ENCODE results near the gene YTHDC1. TPM values are rescaled to one million over a fixed set of nuclear protein-coding genes. Genes with fewer than 3 reads are reported as not detected.

Gene YTHDC1
- total RNA-seq, 1 experiment from 2014 or later, result 68.9 TPM

- Histone ChIP-seq H3K9ac (ENCODE audit: low read length) (no peak overlapping the region), H3K9me3 (ENCODE audit: control insufficient read depth in 1 of 2, insufficient read depth in 1 of 2, low read depth in 1 of 2, low read length in 2 of 2) (no peaks in the 10 kb centered on the region), H3K27me3 (ENCODE audit: insufficient read depth, low read length) (no peaks in the 10 kb centered on the region), H4K20me1 (ENCODE audit: insufficient read depth) (no peaks in the 10 kb centered on the region), H3K4me1 (ENCODE audit: control insufficient read depth in 1 of 2, insufficient read depth in 2 of 2, low read length in 2 of 2) (peaks cover 6 to 27% of the 10 kb centered on the region in 2 experiments), H3K4me3 (replicated peaks in 1 of 2; ENCODE audit: low read depth in 1 of 2, low read length in 2 of 2) (no peak overlapping the region), H3K79me2 (ENCODE audit: insufficient read depth, low read length) (no peaks in the 10 kb centered on the region), H3K36me3 (ENCODE audit: control insufficient read depth in 1 of 2, insufficient read depth in 2 of 2, low read length in 2 of 2) (no peaks in the 10 kb centered on the region), H2AFZ (ENCODE audit: low read depth, low read length, poor library complexity, severe bottlenecking) (no peak overlapping the region), H3K27ac (ENCODE audit: low read depth, low read length) (no peak overlapping the region), H3K4me2 (ENCODE audit: low read length) (no peak overlapping the region), H3K9me2 (ENCODE audit: insufficient read depth) (no peaks in the 10 kb centered on the region)
- POLR2A ChIA-PET, result no interaction called here
- TF ChIP-seq, protein P1, sequence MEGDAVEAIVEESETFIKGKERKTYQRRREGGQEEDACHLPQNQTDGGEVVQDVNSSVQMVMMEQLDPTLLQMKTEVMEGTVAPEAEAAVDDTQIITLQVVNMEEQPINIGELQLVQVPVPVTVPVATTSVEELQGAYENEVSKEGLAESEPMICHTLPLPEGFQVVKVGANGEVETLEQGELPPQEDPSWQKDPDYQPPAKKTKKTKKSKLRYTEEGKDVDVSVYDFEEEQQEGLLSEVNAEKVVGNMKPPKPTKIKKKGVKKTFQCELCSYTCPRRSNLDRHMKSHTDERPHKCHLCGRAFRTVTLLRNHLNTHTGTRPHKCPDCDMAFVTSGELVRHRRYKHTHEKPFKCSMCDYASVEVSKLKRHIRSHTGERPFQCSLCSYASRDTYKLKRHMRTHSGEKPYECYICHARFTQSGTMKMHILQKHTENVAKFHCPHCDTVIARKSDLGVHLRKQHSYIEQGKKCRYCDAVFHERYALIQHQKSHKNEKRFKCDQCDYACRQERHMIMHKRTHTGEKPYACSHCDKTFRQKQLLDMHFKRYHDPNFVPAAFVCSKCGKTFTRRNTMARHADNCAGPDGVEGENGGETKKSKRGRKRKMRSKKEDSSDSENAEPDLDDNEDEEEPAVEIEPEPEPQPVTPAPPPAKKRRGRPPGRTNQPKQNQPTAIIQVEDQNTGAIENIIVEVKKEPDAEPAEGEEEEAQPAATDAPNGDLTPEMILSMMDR (IDR thresholded peaks at IDR 0.05 in 2 of 3, conservative IDR thresholded peaks at IDR 0.05 in 1 of 3; ENCODE audit: borderline replicate concordance in 1 of 3, insufficient read depth in 1 of 3, low read depth in 2 of 3, low read length in 2 of 3), result no peak
- no peak for TF ChIP-seq FOSL1 (IDR thresholded peaks at IDR 0.05; ENCODE audit: low read depth)
- TF ChIP-seq, protein P2, sequence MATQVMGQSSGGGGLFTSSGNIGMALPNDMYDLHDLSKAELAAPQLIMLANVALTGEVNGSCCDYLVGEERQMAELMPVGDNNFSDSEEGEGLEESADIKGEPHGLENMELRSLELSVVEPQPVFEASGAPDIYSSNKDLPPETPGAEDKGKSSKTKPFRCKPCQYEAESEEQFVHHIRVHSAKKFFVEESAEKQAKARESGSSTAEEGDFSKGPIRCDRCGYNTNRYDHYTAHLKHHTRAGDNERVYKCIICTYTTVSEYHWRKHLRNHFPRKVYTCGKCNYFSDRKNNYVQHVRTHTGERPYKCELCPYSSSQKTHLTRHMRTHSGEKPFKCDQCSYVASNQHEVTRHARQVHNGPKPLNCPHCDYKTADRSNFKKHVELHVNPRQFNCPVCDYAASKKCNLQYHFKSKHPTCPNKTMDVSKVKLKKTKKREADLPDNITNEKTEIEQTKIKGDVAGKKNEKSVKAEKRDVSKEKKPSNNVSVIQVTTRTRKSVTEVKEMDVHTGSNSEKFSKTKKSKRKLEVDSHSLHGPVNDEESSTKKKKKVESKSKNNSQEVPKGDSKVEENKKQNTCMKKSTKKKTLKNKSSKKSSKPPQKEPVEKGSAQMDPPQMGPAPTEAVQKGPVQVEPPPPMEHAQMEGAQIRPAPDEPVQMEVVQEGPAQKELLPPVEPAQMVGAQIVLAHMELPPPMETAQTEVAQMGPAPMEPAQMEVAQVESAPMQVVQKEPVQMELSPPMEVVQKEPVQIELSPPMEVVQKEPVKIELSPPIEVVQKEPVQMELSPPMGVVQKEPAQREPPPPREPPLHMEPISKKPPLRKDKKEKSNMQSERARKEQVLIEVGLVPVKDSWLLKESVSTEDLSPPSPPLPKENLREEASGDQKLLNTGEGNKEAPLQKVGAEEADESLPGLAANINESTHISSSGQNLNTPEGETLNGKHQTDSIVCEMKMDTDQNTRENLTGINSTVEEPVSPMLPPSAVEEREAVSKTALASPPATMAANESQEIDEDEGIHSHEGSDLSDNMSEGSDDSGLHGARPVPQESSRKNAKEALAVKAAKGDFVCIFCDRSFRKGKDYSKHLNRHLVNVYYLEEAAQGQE (IDR thresholded peaks at IDR 0.05; ENCODE audit: low read depth), result no peak
- no peak for TF ChIP-seq ELF1 (IDR thresholded peaks at IDR 0.05; ENCODE audit: borderline replicate concordance, low read depth)
- no peak for TF ChIP-seq POLR2AphosphoS5 (IDR thresholded peaks at IDR 0.05; ENCODE audit: low read depth, low read length)
- TF ChIP-seq JUND (IDR thresholded peaks at IDR 0.05), result no peak
- TF ChIP-seq, protein P3, sequence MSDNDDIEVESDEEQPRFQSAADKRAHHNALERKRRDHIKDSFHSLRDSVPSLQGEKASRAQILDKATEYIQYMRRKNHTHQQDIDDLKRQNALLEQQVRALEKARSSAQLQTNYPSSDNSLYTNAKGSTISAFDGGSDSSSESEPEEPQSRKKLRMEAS (IDR thresholded peaks at IDR 0.05), result no peak
- TF ChIP-seq EZH2phosphoT487 (IDR thresholded peaks at IDR 0.05; ENCODE audit: borderline replicate concordance), result no peak
- TF ChIP-seq RAD21 (IDR thresholded peaks at IDR 0.05; ENCODE audit: low read depth), result no peak
- TF ChIP-seq ZBTB33 (IDR thresholded peaks at IDR 0.05; ENCODE audit: extremely low read depth, insufficient replicate concordance, low read length), result no peak
- no peak for TF ChIP-seq TCF7L2 (IDR thresholded peaks at IDR 0.05; ENCODE audit: borderline replicate concordance, extremely low read depth, insufficient read depth, insufficient read length)
- TF ChIP-seq YY1 (IDR thresholded peaks at IDR 0.05; ENCODE audit: extremely low read depth, insufficient replicate concordance, low read depth, low read length), result no peak
- no peak for TF ChIP-seq ATF3 (IDR thresholded peaks at IDR 0.05)
- TF ChIP-seq SRF (IDR thresholded peaks at IDR 0.05; ENCODE audit: low read depth), result no peak
- no peak for TF ChIP-seq CBX3 (IDR thresholded peaks at IDR 0.05; ENCODE audit: low read depth)
- no peak for TF ChIP-seq EZH2 (IDR thresholded peaks at IDR 0.05)
- TF ChIP-seq SIN3A (IDR thresholded peaks at IDR 0.05; ENCODE audit: low read depth), result no peak
- no peak for TF ChIP-seq SP1 (IDR thresholded peaks at IDR 0.05; ENCODE audit: low read depth)
- CTCF ChIA-PET, result no interaction called here
- intact Hi-C loops (cut with micrococcal nuclease), result no loop called here
- no TSS peak for BruUV-seq (replicated peaks)
- ATAC-seq (no peak), DNase-seq (ENCODE audit: low read depth, low spot score) (no peak)
- RAD21 ChIA-PET (ENCODE audit: low non-redundant PET in 1 of 2, low total read pairs in 2 of 2, uncharacterized antibody in 2 of 2, unreplicated experiment in 2 of 2), result no interaction called here
Observed at GRCh38 chr4:68367835-68368234, 17.9 kb upstream of the YTHDC1 start.

Data from HCT116 (cell line).